Stimulated activated CD8-positive, alpha-beta memory T cell treated with anti-CD3 and anti-CD28 coated beads, Interleukin-7, amount 100 ng/mL, for 4 hours (primary cell): ENCODE results near the gene CBLB.
"Not testable (repeated sequence)": the region's sequence is repeated elsewhere in the genome, so short reads cannot be mapped to it uniquely, and the experiment has no call there.

Experiments used
- DNase-seq, 2 donors: peaks; one replicate each; pipeline ENCODE4 v3.0.0-alpha.2; 2020; ENCODE audit warnings: low read depth in 2 of 2

CBLB gene

DNA sequence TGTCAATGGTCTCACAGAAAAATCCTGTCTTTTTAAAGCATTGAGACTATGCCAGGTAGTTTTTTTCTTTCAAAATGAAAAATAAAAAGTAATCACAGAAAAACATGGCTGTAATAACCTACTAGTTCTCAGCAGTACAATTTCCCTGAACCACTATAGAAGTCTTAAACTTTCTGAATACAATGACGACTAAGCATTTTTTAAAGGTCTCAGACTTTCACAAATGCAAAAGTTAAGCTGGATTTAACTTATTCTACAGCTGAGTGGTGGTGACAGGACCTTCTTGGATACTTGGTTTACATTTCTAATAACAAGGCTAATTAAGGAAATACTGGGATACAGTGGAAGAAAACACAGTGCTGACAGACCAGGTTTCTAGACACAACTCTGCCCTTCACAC lies 81.8 kb downstream of the CBLB start:
- DNase-seq: no peak

GRCh38 chr3:105786241-105786640 lies 82.6 kb downstream of the CBLB start:
- no peak for DNase-seq

DNA sequence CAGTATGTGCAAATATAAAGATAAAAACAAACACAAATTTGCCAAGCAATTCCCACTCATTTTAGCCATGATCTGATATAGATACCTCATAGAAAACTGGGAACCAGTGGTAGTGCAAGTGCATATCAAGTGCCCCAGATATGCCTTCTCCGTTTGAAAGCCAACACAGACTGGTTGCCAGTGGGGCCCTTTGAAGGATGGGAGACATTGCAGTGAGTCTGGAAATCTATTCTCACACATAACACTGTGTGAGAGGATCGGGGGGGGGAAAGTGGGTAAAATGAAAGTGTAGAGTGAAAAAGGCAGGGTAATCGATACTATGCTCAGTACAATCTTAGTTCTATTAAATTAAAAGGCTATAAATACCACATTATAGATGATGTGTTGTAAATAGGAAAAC lies 83.0 kb downstream of the CBLB start:
- DNase-seq: no peak

DNA sequence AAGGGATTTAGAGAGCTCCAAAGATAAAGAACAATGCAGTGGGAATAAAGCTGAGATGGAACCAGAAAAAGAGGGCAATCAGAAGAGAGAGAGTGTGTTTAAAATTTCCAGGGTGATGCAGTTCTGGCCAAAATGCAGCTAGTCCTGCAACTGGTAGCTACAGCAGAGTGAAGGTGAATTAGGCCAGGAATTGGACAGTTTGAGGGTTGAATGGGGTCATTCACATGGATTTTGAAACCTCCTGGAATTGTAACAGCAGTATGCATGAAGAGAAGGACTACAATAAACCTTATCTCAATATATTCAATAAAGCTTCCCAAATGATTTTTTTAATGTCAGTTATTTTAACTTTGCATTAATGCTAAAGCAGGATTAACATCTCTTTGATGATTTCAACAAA lies 85.2 kb downstream of the CBLB start:
- no peak for DNase-seq

DNA sequence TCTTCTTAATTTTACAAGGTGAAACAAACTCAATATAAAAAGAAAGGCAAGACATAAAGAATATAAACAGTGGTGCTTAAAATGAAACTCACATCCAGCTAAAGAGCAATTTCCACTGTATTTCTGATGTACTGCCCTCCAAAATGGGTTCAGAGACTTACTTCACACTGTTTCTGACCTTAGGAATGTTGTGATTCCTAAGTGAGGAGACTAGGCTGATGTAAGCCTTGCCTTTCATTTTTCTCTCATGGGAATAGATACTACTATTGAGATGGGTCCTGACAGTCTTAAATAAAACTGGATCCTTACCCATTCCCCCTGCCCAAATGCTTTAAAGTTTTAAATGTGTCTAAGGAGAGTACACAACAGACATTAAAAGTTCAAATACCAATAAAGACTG lies 86.9 kb downstream of the CBLB start:
- no peak for DNase-seq

GRCh38 chr3:105780107-105780506 lies 88.7 kb downstream of the CBLB start:
- DNase-seq: no peak

DNA sequence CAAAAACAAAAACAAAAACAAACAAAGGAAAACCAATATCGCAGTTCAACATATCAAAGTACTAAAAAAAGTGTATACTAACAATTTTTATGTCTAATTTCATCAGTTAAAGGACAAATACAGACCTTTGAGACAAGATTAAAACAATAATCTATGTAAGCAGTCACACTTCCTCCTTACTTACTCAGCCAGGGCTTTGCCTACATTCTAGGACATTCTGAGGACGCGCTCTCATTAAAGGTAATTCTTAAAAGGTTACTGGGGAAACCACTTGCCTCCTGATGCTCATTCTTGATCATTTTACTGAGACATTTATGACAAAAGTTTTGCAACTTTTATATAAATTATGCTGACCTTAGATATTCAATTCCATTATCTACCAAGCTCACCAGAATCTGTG lies 93.4 kb downstream of the CBLB start:
- no peak for DNase-seq

- DNase-seq: no peak
These were observed 94.2 kb downstream of the CBLB start for GRCh38 chr3:105774444-105775180.

DNA sequence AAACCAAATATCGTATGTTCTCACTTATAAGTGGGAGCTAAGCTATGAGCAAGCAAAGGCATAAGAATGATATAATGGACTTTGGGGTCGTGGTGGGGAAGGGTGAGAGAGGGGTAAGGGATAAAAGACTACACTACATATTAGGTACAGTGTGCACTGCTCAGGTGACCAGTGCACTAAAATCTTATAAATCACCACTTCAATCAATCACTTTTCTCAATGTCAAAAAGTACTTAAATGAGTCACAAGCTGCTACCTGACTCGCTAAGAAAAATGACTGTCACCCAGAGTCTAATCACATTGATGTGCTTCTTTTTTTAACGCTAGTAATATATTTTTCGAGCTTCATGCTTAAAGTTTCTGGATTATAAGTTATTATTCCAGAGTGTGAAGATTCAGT lies 95.5 kb downstream of the CBLB start:
- no peak for DNase-seq

GRCh38 chr3:105772635-105773034 lies 96.2 kb downstream of the CBLB start:
- no peak for DNase-seq

GRCh38 chr3:105771392-105771791 lies 97.4 kb downstream of the CBLB start:
- DNase-seq: no peak

- no peak for DNase-seq
These were observed 98.4 kb downstream of the CBLB start for GRCh38 chr3:105770410-105770809.

GRCh38 chr3:105767776-105768175 lies 101.0 kb downstream of the CBLB start:
- no peak for DNase-seq

DNA sequence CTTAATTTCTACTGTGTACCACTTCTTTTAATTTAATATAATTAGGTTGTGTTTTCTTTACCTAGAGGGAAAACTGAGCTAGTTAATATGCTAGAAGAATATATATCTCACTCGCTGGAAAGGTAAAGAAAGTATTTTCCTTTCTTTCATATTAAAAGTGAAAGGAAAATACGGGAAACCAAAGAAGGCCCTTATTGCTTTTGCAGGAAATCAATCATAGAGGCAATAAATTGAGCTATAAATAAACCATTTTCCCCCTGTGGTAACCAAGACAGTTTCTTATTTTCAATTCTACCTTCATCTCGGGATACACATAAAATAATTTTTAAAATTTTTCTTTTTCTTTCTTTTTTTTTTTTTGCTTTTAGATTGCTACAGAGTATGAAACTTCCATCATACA lies 101.6 kb downstream of the CBLB start:
- no peak for DNase-seq

DNA sequence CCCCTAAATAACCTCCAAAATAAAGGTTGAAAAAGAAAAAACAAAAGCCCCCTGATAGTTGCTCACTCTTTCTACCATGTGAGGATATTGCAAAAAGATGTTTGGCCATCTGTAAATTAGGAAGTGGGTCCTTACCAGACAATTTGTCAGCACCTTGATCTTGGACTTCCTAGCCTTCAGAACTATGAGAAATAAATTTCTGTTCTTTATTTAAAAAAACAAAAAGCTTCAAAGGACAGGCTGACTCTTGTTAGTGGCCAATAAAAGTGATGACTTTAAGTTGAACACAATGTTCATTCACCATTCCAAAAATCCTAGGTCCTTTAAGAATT lies 103.5 kb downstream of the CBLB start:
- no peak for DNase-seq

- DNase-seq: no peak
These were observed 104.2 kb downstream of the CBLB start for GRCh38 chr3:105764378-105765307.

GRCh38 chr3:105763659-105764036 lies 105.2 kb downstream of the CBLB start:
- DNase-seq: no peak

- DNase-seq: no peak
These were observed 105.8 kb downstream of the CBLB start for GRCh38 chr3:105762749-105763658.

DNA sequence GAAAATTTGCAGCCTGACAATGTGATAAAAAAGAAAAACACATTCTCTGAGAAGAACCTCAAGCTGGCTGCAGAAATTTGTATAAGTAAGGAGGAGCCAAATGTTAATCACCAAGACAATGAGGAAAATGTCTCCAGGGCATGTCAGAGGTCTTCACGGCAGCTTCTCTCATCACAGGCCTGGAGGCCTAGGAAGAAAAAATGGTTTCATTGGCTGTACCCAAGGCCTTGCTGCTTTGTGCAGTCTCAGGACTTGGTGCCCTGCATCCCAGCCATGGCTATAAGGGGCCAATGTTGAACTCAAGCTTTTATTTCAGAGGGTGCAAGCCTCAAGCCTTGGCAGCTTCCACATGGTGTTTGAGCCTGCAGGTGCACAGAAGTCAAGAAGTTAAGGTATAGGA lies 106.6 kb downstream of the CBLB start:
- not testable (repeated sequence) for DNase-seq

DNA sequence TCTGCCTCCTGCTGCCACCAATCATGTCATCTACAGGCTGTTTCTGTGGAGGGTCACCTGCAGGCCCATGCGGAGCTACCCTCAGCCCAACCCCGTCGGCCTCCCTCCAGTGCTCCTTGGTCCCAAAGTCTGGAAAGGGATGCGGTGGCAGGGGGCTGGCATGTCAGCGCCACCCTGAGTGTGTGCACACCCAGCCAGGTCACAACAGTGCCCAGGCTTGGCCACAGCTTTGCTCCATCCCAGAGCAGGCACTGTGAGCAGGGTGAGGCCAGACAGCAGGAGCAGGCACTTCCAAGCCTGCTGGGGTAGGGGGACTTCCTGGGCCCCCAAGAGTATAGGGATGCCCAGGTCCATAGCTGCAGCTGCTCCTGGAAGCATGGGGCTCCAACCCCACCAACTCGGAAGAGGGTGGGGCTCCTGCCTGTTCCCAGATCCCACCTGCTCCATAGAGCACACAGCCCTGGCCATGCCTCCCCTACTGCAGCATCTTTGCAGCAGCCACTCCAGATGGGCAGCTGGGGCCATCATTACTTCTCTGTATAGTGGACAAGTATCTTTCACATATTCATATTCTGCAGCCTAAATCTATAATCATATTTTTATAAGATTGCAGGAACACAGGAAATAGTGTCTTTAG lies 109.3 kb downstream of the CBLB start:
- no peak for DNase-seq

- no peak for DNase-seq
These were observed 110.4 kb downstream of the CBLB start for GRCh38 chr3:105758451-105758850.
